DND-41 (cell line): ENCODE results near the gene FBXO5.
"Not testable (repeated sequence)": the region's sequence is repeated elsewhere in the genome, so short reads cannot be mapped to it uniquely, and the experiment has no call there.

Source experiments
- ATAC-seq: fragments of 200-7000 bp; cut with Tn5 transposase; 3 replicates; pipeline ENCODE4 v1.9.1; 2021; ENCODE audit warnings: low read depth; ENCODE audit not compliant: insufficient read depth
- DNase-seq: peaks from one replicate; pipeline ENCODE4 v3.0.0-alpha.2; 2020
- H2AFZ ChIP-seq: 2 replicates; pipeline ENCODE4 v1.6.0; 2012; ENCODE audit warnings: low read depth, low read length
- H3K27ac ChIP-seq: 2 replicates; pipeline ENCODE4 v1.5.1; 2012; ENCODE audit warnings: low read length, inconsistent platforms
- H3K27me3 ChIP-seq: fragments of 200-600 bp; sonication (generic); 2 replicates; pipeline ENCODE4 v1.6.0; 2012; ENCODE audit warnings: low read length, mild to moderate bottlenecking, inconsistent platforms; ENCODE audit not compliant: insufficient read depth, poor library complexity
- H3K36me3 ChIP-seq: 2 replicates; pipeline ENCODE4 v1.5.1; 2012; ENCODE audit warnings: low read length, inconsistent platforms; ENCODE audit not compliant: insufficient read depth
- H3K4me1 ChIP-seq: 2 replicates; pipeline ENCODE4 v1.5.1; 2012; ENCODE audit warnings: mild to moderate bottlenecking, low read length; ENCODE audit not compliant: insufficient read depth
- H3K4me2 ChIP-seq: 2 replicates; pipeline ENCODE4 v1.6.0; 2012; ENCODE audit warnings: mild to moderate bottlenecking, moderate library complexity, low read length, inconsistent platforms; ENCODE audit not compliant: insufficient read depth
- H3K4me3 ChIP-seq, 2 experiments: fragments of 200-600 bp in 1 of 2; shearing (Covaris generic) in 1 of 2; 2 replicates each; pipeline ENCODE4 v1.5.1; 2012 to 2016; ENCODE audit warnings: inconsistent platforms in 2 of 2, low read length in 2 of 2, mild to moderate bottlenecking in 2 of 2, low read depth in 1 of 2, moderate library complexity in 1 of 2
- H3K79me2 ChIP-seq: 2 replicates; pipeline ENCODE4 v1.6.0; 2012; ENCODE audit warnings: low read length, inconsistent platforms; ENCODE audit not compliant: insufficient read depth
- H3K9ac ChIP-seq: 2 replicates; pipeline ENCODE4 v1.6.0; 2012; ENCODE audit warnings: low read depth, mild to moderate bottlenecking, inconsistent platforms, low read length, moderate library complexity
- H3K9me3 ChIP-seq: 2 replicates; pipeline ENCODE4 v1.5.1; 2012; ENCODE audit warnings: low read length, moderate library complexity, mild to moderate bottlenecking, inconsistent platforms; ENCODE audit not compliant: insufficient read depth, severe bottlenecking
- H4K20me1 ChIP-seq: 2 replicates; pipeline ENCODE4 v1.6.0; 2012; ENCODE audit warnings: low read length; ENCODE audit not compliant: insufficient read depth
- CTCF ChIP-seq: IDR thresholded peaks from 2 replicates; pipeline ENCODE4 v1.5.1; 2012; ENCODE audit warnings: borderline replicate concordance, low read length, moderate library complexity, mild to moderate bottlenecking; ENCODE audit not compliant: poor library complexity, severe bottlenecking; ENCODE audit errors: extremely low read depth
- EZH2 ChIP-seq: IDR thresholded peaks from 3 replicates; pipeline ENCODE4 v1.6.1; 2012; ENCODE audit warnings: borderline replicate concordance, low read depth, mild to moderate bottlenecking, moderate library complexity, low read length, inconsistent platforms; ENCODE audit not compliant: severe bottlenecking

Gene FBXO5

GRCh38 chr6:152973916-152974315 lies 8.9 kb downstream of the FBXO5 start:
- Histone ChIP-seq H3K9me3 (no peaks in the 10 kb centered on the region), H2AFZ (no peak overlapping the region), H3K4me1 (peaks cover 55% of the 10 kb centered on the region), H3K36me3 (peaks cover 96% of the 10 kb centered on the region), H3K9ac (no peak overlapping the region), H3K4me2 (peak overlapping the region; percentile 63; the same call in 1 of the 2 replicates), H4K20me1 (peaks cover 84% of the 10 kb centered on the region), H3K4me3 (peak overlapping the region in 1 of 2 experiments; percentile 48; a peak in 1 of 4 replicates), H3K79me2 (peaks cover 75% of the 10 kb centered on the region), H3K27me3 (no peaks in the 10 kb centered on the region), H3K27ac (no peak overlapping the region)
- DNase-seq (no peak), ATAC-seq (no peak)
- TF ChIP-seq CTCF, result no peak
- no peak for TF ChIP-seq EZH2

GRCh38 chr6:152969688-152970418 lies 13.0 kb downstream of the FBXO5 start:
- Histone ChIP-seq H3K4me1 (peaks cover 16% of the 10 kb centered on the region; the same call in 1 of the 2 replicates), H3K79me2 (peaks cover 35% of the 10 kb centered on the region), H3K27ac (no peak overlapping the region), H3K9ac (no peak overlapping the region), H3K4me2 (no peak overlapping the region), H3K36me3 (peaks cover 57% of the 10 kb centered on the region), H3K4me3 (no peak overlapping the region), H4K20me1 (peaks cover 46% of the 10 kb centered on the region), H2AFZ (no peak overlapping the region), H3K27me3 (no peaks in the 10 kb centered on the region), H3K9me3 (no peaks in the 10 kb centered on the region)
- ATAC-seq (peak; percentile 59), DNase-seq (no peak)
- no peak for TF ChIP-seq EZH2
- TF ChIP-seq CTCF, result no peak

GRCh38 chr6:152966168-152966894 lies 16.5 kb downstream of the FBXO5 start:
- H4K20me1 ChIP-seq, result peaks cover 12% of the 10 kb centered on the region; the same call in 1 of the 2 replicates
- not testable (repeated sequence) for H3K4me2 ChIP-seq, H3K9me3 ChIP-seq, H3K9ac ChIP-seq, H3K27ac ChIP-seq, DNase-seq, ATAC-seq, H3K27me3 ChIP-seq, H3K4me3 ChIP-seq, H3K79me2 ChIP-seq, H2AFZ ChIP-seq, H3K4me1 ChIP-seq
- H3K36me3 ChIP-seq, result peaks cover 22% of the 10 kb centered on the region

- Histone ChIP-seq H2AFZ (no peak overlapping the region), H3K79me2 (no peaks in the 10 kb centered on the region), H3K27ac (no peak overlapping the region), H3K9me3 (no peaks in the 10 kb centered on the region), H3K4me1 (no peaks in the 10 kb centered on the region), H3K4me2 (no peak overlapping the region), H4K20me1 (no peaks in the 10 kb centered on the region), H3K9ac (no peak overlapping the region), H3K4me3 (no peak overlapping the region), H3K27me3 (no peaks in the 10 kb centered on the region), H3K36me3 (no peaks in the 10 kb centered on the region)
- DNase-seq (no peak), ATAC-seq (no peak)
- TF ChIP-seq EZH2 (no peak), CTCF (no peak)
Measured at GRCh38 chr6:152959333-152959732, 23.5 kb downstream of the FBXO5 start.
